IMR-90 (cell line): ENCODE data around the gene PUS7L. TPM values are rescaled to one million over a fixed set of nuclear protein-coding genes. Genes with fewer than 3 reads are reported as not detected.

Source experiments
- ATAC-seq: fragments of 200-7000 bp; cut with Tn5 transposase; 2 replicates; pipeline ENCODE4 v1.9.1; 2020; ENCODE audit warnings: low read depth, mild to moderate bottlenecking, moderate library complexity
- BruUV-seq: library from RNA; stranded (reverse); fragments of 400-500 nt; replicated peaks from 2 replicates; lab custom pipeline; 2021; lab: Mats Ljungman, UMichigan
- CTCF ChIA-PET: fragments of 300-600 bp; formaldehyde crosslinking; extraction: SDS; loops from one replicate; lab custom pipeline; 2021; ENCODE audit warnings: antibody characterized with exemption; lab: Yijun Ruan, JAX
- POLR2A ChIA-PET: fragments of 300-600 bp; sonication (Branson Sonifier 250); formaldehyde crosslinking; loops from one replicate; lab custom pipeline; 2022; ENCODE audit warnings: antibody characterized with exemption; ENCODE audit not compliant: unreplicated experiment; lab: Charles Lee
- DNase-seq: peaks from one replicate; pipeline ENCODE4 v3.0.0; 2013
- H2AFZ ChIP-seq: replicated peaks from 2 replicates; pipeline ENCODE3; 2013; ENCODE audit warnings: low read length, mild to moderate bottlenecking; ENCODE audit not compliant: poor library complexity
- H2AK5ac ChIP-seq: 2 replicates; pipeline ENCODE4 v1.6.1; 2013; ENCODE audit warnings: low read depth, low read length, inconsistent platforms
- H2AK9ac ChIP-seq: replicated peaks from 2 replicates; pipeline ENCODE3; 2013; ENCODE audit warnings: mild to moderate bottlenecking, low read depth, low read length, moderate library complexity; ENCODE audit not compliant: poor library complexity
- H2BK120ac ChIP-seq: 2 replicates; pipeline ENCODE4 v1.6.1; 2013; ENCODE audit warnings: low read depth, low read length, inconsistent platforms
- H2BK15ac ChIP-seq: 3 replicates; pipeline ENCODE4 v1.6.1; 2013; ENCODE audit warnings: low read depth, low read length, inconsistent platforms
- H2BK20ac ChIP-seq: 2 replicates; pipeline ENCODE4 v1.6.1; 2013; ENCODE audit warnings: low read depth, mild to moderate bottlenecking, inconsistent platforms, low read length, moderate library complexity
- H2BK5ac ChIP-seq: 2 replicates; pipeline ENCODE4 v1.6.1; 2013; ENCODE audit warnings: mild to moderate bottlenecking, low read depth, low read length, inconsistent platforms; ENCODE audit not compliant: poor library complexity, severe bottlenecking
- H3K14ac ChIP-seq: replicated peaks from 2 replicates; pipeline ENCODE4 v1.6.1; 2013; ENCODE audit warnings: low read depth, low read length, inconsistent platforms
- H3K18ac ChIP-seq: 2 replicates; pipeline ENCODE4 v1.6.1; 2013; ENCODE audit warnings: low read depth, low read length, control low read depth
- H3K23ac ChIP-seq: 2 replicates; pipeline ENCODE4 v1.6.1; 2013; ENCODE audit warnings: low read depth, low read length, inconsistent platforms
- H3K27ac ChIP-seq: 2 replicates; pipeline ENCODE4 v1.5.1; 2013; ENCODE audit warnings: mild to moderate bottlenecking, control low read depth, low read length; ENCODE audit not compliant: insufficient read depth
- H3K27me3 ChIP-seq: 2 replicates; pipeline ENCODE4 v1.6.1; 2013; ENCODE audit warnings: low read length; ENCODE audit not compliant: control insufficient read depth, insufficient read depth
- H3K36me3 ChIP-seq: 2 replicates; pipeline ENCODE4 v1.6.1; 2013; ENCODE audit warnings: low read length, mixed read lengths; ENCODE audit not compliant: control insufficient read depth, insufficient read depth
- H3K4ac ChIP-seq: 2 replicates; pipeline ENCODE4 v1.6.1; 2013; ENCODE audit warnings: low read depth, low read length, inconsistent platforms
- H3K4me1 ChIP-seq: 2 replicates; pipeline ENCODE4 v1.6.1; 2013; ENCODE audit warnings: low read length, mixed read lengths; ENCODE audit not compliant: control insufficient read depth, insufficient read depth
- H3K4me2 ChIP-seq: 2 replicates; pipeline ENCODE4 v1.6.1; 2013; ENCODE audit warnings: low read depth, mild to moderate bottlenecking, control low read depth, low read length, moderate library complexity
- H3K4me3 ChIP-seq: 2 replicates; pipeline ENCODE4 v1.5.1; 2013; ENCODE audit warnings: low read depth, mild to moderate bottlenecking, control low read depth, low read length, moderate library complexity; ENCODE audit not compliant: insufficient read depth
- H3K56ac ChIP-seq: 2 replicates; pipeline ENCODE4 v1.6.1; 2013; ENCODE audit warnings: low read length, inconsistent platforms; ENCODE audit not compliant: insufficient read depth; ENCODE audit errors: extremely low read depth
- H3K79me1 ChIP-seq, 2 experiments: 2 replicates each; pipeline ENCODE4 v1.6.1; 2013; ENCODE audit warnings: low read length in 2 of 2, inconsistent platforms in 1 of 2, low read depth in 1 of 2
- H3K9ac ChIP-seq: 2 replicates; pipeline ENCODE4 v1.6.1; 2013; ENCODE audit warnings: low read depth, low read length, control low read depth
- H3K9me1 ChIP-seq: 2 replicates; pipeline ENCODE4 v1.6.1; 2013; ENCODE audit warnings: low read length, inconsistent platforms; ENCODE audit not compliant: insufficient read depth
- H3K9me3 ChIP-seq: 2 replicates; pipeline ENCODE4 v1.6.1; 2013; ENCODE audit warnings: low read length; ENCODE audit not compliant: control insufficient read depth, insufficient read depth
- H4K20me1 ChIP-seq: 2 replicates; pipeline ENCODE4 v1.6.1; 2013; ENCODE audit warnings: low read length, inconsistent platforms; ENCODE audit not compliant: insufficient read depth
- H4K5ac ChIP-seq: 2 replicates; pipeline ENCODE4 v1.6.1; 2013; ENCODE audit warnings: mild to moderate bottlenecking, low read depth, low read length, control low read depth
- H4K8ac ChIP-seq, 2 experiments: 2 replicates each; pipeline ENCODE4 v1.6.1; 2013; ENCODE audit warnings: low read depth in 2 of 2, low read length in 2 of 2, control low read depth in 1 of 2, inconsistent platforms in 1 of 2
- H4K91ac ChIP-seq: 2 replicates; pipeline ENCODE4 v1.6.1; 2013; ENCODE audit warnings: low read depth, low read length, inconsistent platforms; ENCODE audit not compliant: insufficient read depth
- BHLHE40 ChIP-seq: fragments of 150-350 bp; IDR thresholded peaks from 2 replicates; pipeline ENCODE4 v1.6.1; 2016; ENCODE audit warnings: mild to moderate bottlenecking, low read depth, low read length
- CEBPB ChIP-seq: IDR thresholded peaks from 2 replicates; pipeline ENCODE4 v1.6.1; 2012; ENCODE audit warnings: low read depth, low read length, improper control_type of control experiment
- CHD1 ChIP-seq: IDR thresholded peaks from 2 replicates; pipeline ENCODE4 v1.6.1; 2012; ENCODE audit warnings: low read depth, low read length, improper control_type of control experiment
- CTCF ChIP-seq: conservative IDR thresholded peaks from 2 replicates; pipeline ENCODE4 v1.5.1; 2012; ENCODE audit warnings: mild to moderate bottlenecking, low read depth, low read length, improper control_type of control experiment
- ELK1 ChIP-seq: fragments of 150-350 bp; IDR thresholded peaks from 2 replicates; pipeline ENCODE4 v1.6.1; 2016; ENCODE audit warnings: low read depth, mild to moderate bottlenecking, low read length, moderate library complexity, borderline replicate concordance
- FOS ChIP-seq: fragments of 150-350 bp; IDR thresholded peaks from 2 replicates; pipeline ENCODE4 v1.6.1; 2016; ENCODE audit warnings: low read depth, low read length
- MAFK ChIP-seq: IDR thresholded peaks from 2 replicates; pipeline ENCODE4 v1.6.1; 2012; ENCODE audit warnings: low read depth, low read length, improper control_type of control experiment
- MAZ ChIP-seq: IDR thresholded peaks from 2 replicates; pipeline ENCODE4 v1.6.1; 2012; ENCODE audit warnings: low read depth, mild to moderate bottlenecking, low read length, improper control_type of control experiment, moderate library complexity, borderline replicate concordance
- MXI1 ChIP-seq: IDR thresholded peaks from 2 replicates; pipeline ENCODE4 v1.6.1; 2012; ENCODE audit warnings: low read depth, mild to moderate bottlenecking, low read length, moderate library complexity, borderline replicate concordance
- NFE2L2 ChIP-seq: fragments of 150-350 bp; IDR thresholded peaks from 2 replicates; pipeline ENCODE4 v1.6.1; 2016; ENCODE audit warnings: low read depth, mild to moderate bottlenecking, low read length
- POLR2A ChIP-seq: IDR thresholded peaks from 2 replicates; pipeline ENCODE4 v1.6.1; 2012; ENCODE audit warnings: mild to moderate bottlenecking, low read depth, low read length
- RAD21 ChIP-seq: IDR thresholded peaks from 2 replicates; pipeline ENCODE4 v1.6.1; 2012; ENCODE audit warnings: low read length, improper control_type of control experiment
- RCOR1 ChIP-seq: IDR thresholded peaks from 2 replicates; pipeline ENCODE4 v1.6.1; 2012; ENCODE audit warnings: mild to moderate bottlenecking, low read length, improper control_type of control experiment; ENCODE audit not compliant: insufficient replicate concordance
- RFX5 ChIP-seq: IDR thresholded peaks from 2 replicates; pipeline ENCODE4 v1.8.0; 2012; ENCODE audit warnings: low read depth, mild to moderate bottlenecking, low read length, moderate library complexity
- SMC3 ChIP-seq: fragments of 150-350 bp; IDR thresholded peaks from 2 replicates; pipeline ENCODE4 v1.6.1; 2016; ENCODE audit warnings: low read depth, mild to moderate bottlenecking, antibody characterized with exemption, low read length, moderate library complexity
- USF2 ChIP-seq: fragments of 150-350 bp; IDR thresholded peaks from 2 replicates; pipeline ENCODE4 v1.6.1; 2017; ENCODE audit warnings: mild to moderate bottlenecking, antibody characterized with exemption, low read length, low read depth
- WGBS, 2 experiments: methylation state at CpG; one replicate each; pipeline versions ENCODE4 v1.1.5 to v1.1.7; 2013; ENCODE audit warnings: missing lambda C conversion rate in 2 of 2; ENCODE audit not compliant: insufficient read length in 1 of 2; ENCODE audit errors: extremely low coverage in 2 of 2; 5-methylcytosine and 5-hydroxymethylcytosine counted together
- dilution Hi-C: fragments of 300-500 bp; cut with HindIII; formaldehyde crosslinking; loops from one replicate; pipeline ENCODE4 v1.14.3; 2018; ENCODE audit warnings: low sequenced_read_pairs; ENCODE audit not compliant: unreplicated experiment
- in situ Hi-C: fragments of 300-500 bp; cut with MboI; formaldehyde crosslinking; loops from 3 replicates; pipeline ENCODE4 v1.14.3; 2019; ENCODE audit warnings: low sequenced_read_pairs, inconsistent platforms, mixed read lengths
- intact Hi-C: fragments of 100-400 bp; cut with micrococcal nuclease; formaldehyde crosslinking; loops from 2 replicates; pipeline ENCODE4 v1.10.0; 2022
- polyA plus RNA-seq, 3 experiments: library from polyadenylated mRNA; depleted of rRNA; stranded (reverse); fragments of >200 nt; gene quantifications; 2 replicates each; pipeline ENCODE4 v1.2.3, GENCODE V29; 2012; ENCODE audit warnings: low replicate concordance in 1 of 3
- total RNA-seq: library from RNA; depleted of rRNA; stranded (reverse); fragments of >200 nt; gene quantifications from 2 replicates; pipeline ENCODE4 v1.2.3, GENCODE V29; 2012

PUS7L gene
- total and polyA plus RNA-seq, 2 of the 4 experiments (the other 2 are of a cell fraction): 5.1 to 44.8 TPM

GRCh38 chr12:43754015-43754414 is 4.6 kb downstream of the PUS7L start:
- H3K9ac ChIP-seq: no peak overlapping the region
- no peak overlapping the region for H2AK5ac ChIP-seq
- no peak overlapping the region for H3K4me2 ChIP-seq
- intact Hi-C loops: no loop called here
- TF ChIP-seq FOS (no peak), SMC3 (no peak), RAD21 (no peak), POLR2A (no peak), NFE2L2 (no peak), CTCF (no peak), BHLHE40 (no peak), RCOR1 (no peak), RFX5 (no peak), USF2 (no peak), CEBPB (no peak), ELK1 (no peak), MAFK (no peak), MXI1 (no peak), MAZ (no peak), CHD1 (no peak)
- H2BK120ac ChIP-seq: no peak overlapping the region
- peaks cover 3% of the 10 kb centered on the region; the same call in 1 of the 2 replicates for H3K9me3 ChIP-seq
- H3K4me1 ChIP-seq: peaks cover 2% of the 10 kb centered on the region; the same call in 1 of the 2 replicates
- no peaks in the 10 kb centered on the region for H3K27me3 ChIP-seq
- H4K5ac ChIP-seq: no peak overlapping the region
- ChIA-PET CTCF (no interaction called here), POLR2A (no interaction called here)
- H2BK5ac ChIP-seq: no peak overlapping the region
- in situ Hi-C loops: no loop called here
- no peak overlapping the region for H2AK9ac ChIP-seq
- H3K9me1 ChIP-seq: peaks cover 4% of the 10 kb centered on the region; the same call in 1 of the 2 replicates
- ATAC-seq (no peak), DNase-seq (no peak)
- no TSS peak for BruUV-seq
- no CpG with 5 or more reads among the region's 3 CpGs for WGBS, 2 experiments
- H2BK20ac ChIP-seq: no peak overlapping the region
- H2AFZ ChIP-seq: no peak overlapping the region
- peaks cover 3% of the 10 kb centered on the region for H3K36me3 ChIP-seq
- dilution Hi-C loops: no loop called here
- no peak overlapping the region for H4K8ac ChIP-seq
- H4K20me1 ChIP-seq: no peaks in the 10 kb centered on the region
- H4K91ac ChIP-seq: no peak overlapping the region
- no peak overlapping the region for H3K18ac ChIP-seq
- no peak overlapping the region for H3K14ac ChIP-seq
- no peak overlapping the region for H3K27ac ChIP-seq
- no peak overlapping the region for H3K4me3 ChIP-seq
- H3K56ac ChIP-seq: no peak overlapping the region
- H2BK15ac ChIP-seq: no peak overlapping the region
- H3K79me1 ChIP-seq: peaks cover 31 to 41% of the 10 kb centered on the region in 2 experiments
- H3K23ac ChIP-seq: no peak overlapping the region
- no peak overlapping the region for H3K4ac ChIP-seq
